ENCODE measurements around the gene ANKMY1.

ANKMY1 gene

GRCh38 chr2:240458900-240459391 lies 98.8 kb downstream of the ANKMY1 start:
- H3K27ac Mint-ChIP-seq = no peak overlapping the region
- intact Hi-C loops (cut with micrococcal nuclease) = no loop called here
- H3K36me3 Mint-ChIP-seq (ENCODE audit: low read depth) = no peaks in the 10 kb centered on the region
- peaks cover 47% of the 10 kb centered on the region for H3K27me3 Mint-ChIP-seq
- H3K4me3 Mint-ChIP-seq = no peak overlapping the region
- H3K9me3 Mint-ChIP-seq = no peaks in the 10 kb centered on the region
- H3K4me1 Mint-ChIP-seq (ENCODE audit: low read depth) = no peaks in the 10 kb centered on the region

- no peaks in the 10 kb centered on the region for H3K9me3 Mint-ChIP-seq
- H3K4me1 Mint-ChIP-seq (ENCODE audit: low read depth) = no peaks in the 10 kb centered on the region
- H3K36me3 Mint-ChIP-seq (ENCODE audit: low read depth) = no peaks in the 10 kb centered on the region
- no peak overlapping the region for H3K27ac Mint-ChIP-seq
- peaks cover 50% of the 10 kb centered on the region for H3K27me3 Mint-ChIP-seq
- H3K4me3 Mint-ChIP-seq = no peak overlapping the region
- intact Hi-C loops (cut with micrococcal nuclease) = no loop called here
These were observed 99.5 kb downstream of the ANKMY1 start for GRCh38 chr2:240458044-240458899.

GRCh38 chr2:240457223-240458043 lies 100.4 kb downstream of the ANKMY1 start:
- no peaks in the 10 kb centered on the region for H3K4me1 Mint-ChIP-seq (ENCODE audit: low read depth)
- H3K27me3 Mint-ChIP-seq = peaks cover 52% of the 10 kb centered on the region
- no peak overlapping the region for H3K4me3 Mint-ChIP-seq
- no peaks in the 10 kb centered on the region for H3K36me3 Mint-ChIP-seq (ENCODE audit: low read depth)
- no peaks in the 10 kb centered on the region for H3K9me3 Mint-ChIP-seq
- no peak overlapping the region for H3K27ac Mint-ChIP-seq
- intact Hi-C loops (cut with micrococcal nuclease) = no loop called here

GRCh38 chr2:240456447-240457222 lies 101.2 kb downstream of the ANKMY1 start:
- H3K27ac Mint-ChIP-seq = no peak overlapping the region
- no peaks in the 10 kb centered on the region for H3K4me1 Mint-ChIP-seq (ENCODE audit: low read depth)
- H3K36me3 Mint-ChIP-seq (ENCODE audit: low read depth) = no peaks in the 10 kb centered on the region
- intact Hi-C loops (cut with micrococcal nuclease) = no loop called here
- no peak overlapping the region for H3K4me3 Mint-ChIP-seq
- H3K9me3 Mint-ChIP-seq = no peaks in the 10 kb centered on the region
- H3K27me3 Mint-ChIP-seq = peaks cover 60% of the 10 kb centered on the region

- Mint-ChIP-seq H3K27me3 (peaks cover 68% of the 10 kb centered on the region), H3K4me1 (ENCODE audit: low read depth) (no peaks in the 10 kb centered on the region), H3K4me3 (no peak overlapping the region), H3K27ac (no peak overlapping the region), H3K9me3 (no peaks in the 10 kb centered on the region), H3K36me3 (ENCODE audit: low read depth) (no peaks in the 10 kb centered on the region)
- intact Hi-C loops (cut with micrococcal nuclease) = no loop called here
These were observed 101.9 kb downstream of the ANKMY1 start for GRCh38 chr2:240455647-240456446.

- Mint-ChIP-seq H3K27me3 (peaks cover 74% of the 10 kb centered on the region), H3K4me3 (no peak overlapping the region), H3K4me1 (ENCODE audit: low read depth) (no peaks in the 10 kb centered on the region), H3K27ac (no peak overlapping the region), H3K9me3 (no peaks in the 10 kb centered on the region), H3K36me3 (ENCODE audit: low read depth) (no peaks in the 10 kb centered on the region)
- intact Hi-C loops (cut with micrococcal nuclease) = no loop called here
These were observed 102.5 kb downstream of the ANKMY1 start for GRCh38 chr2:240455272-240455646.

GRCh38 chr2:240454106-240454901 lies 103.5 kb downstream of the ANKMY1 start:
- H3K36me3 Mint-ChIP-seq (ENCODE audit: low read depth) = no peaks in the 10 kb centered on the region
- intact Hi-C loops (cut with micrococcal nuclease) = no loop called here
- peaks cover 81% of the 10 kb centered on the region for H3K27me3 Mint-ChIP-seq
- H3K4me3 Mint-ChIP-seq = peak overlapping the region; percentile 33
- no peak overlapping the region for H3K27ac Mint-ChIP-seq
- H3K4me1 Mint-ChIP-seq (ENCODE audit: low read depth) = no peaks in the 10 kb centered on the region
- H3K9me3 Mint-ChIP-seq = no peaks in the 10 kb centered on the region

GRCh38 chr2:240453461-240454105 lies 104.2 kb downstream of the ANKMY1 start:
- intact Hi-C loops (cut with micrococcal nuclease) = no loop called here
- no peaks in the 10 kb centered on the region for H3K4me1 Mint-ChIP-seq (ENCODE audit: low read depth)
- H3K9me3 Mint-ChIP-seq = no peaks in the 10 kb centered on the region
- no peaks in the 10 kb centered on the region for H3K36me3 Mint-ChIP-seq (ENCODE audit: low read depth)
- peak overlapping the region; percentile 33 for H3K4me3 Mint-ChIP-seq
- no peak overlapping the region for H3K27ac Mint-ChIP-seq
- H3K27me3 Mint-ChIP-seq = peaks cover 83% of the 10 kb centered on the region

- intact Hi-C loops (cut with micrococcal nuclease) = no loop called here
- Mint-ChIP-seq H3K4me3 (peak overlapping the region; percentile 44), H3K4me1 (ENCODE audit: low read depth) (no peaks in the 10 kb centered on the region), H3K36me3 (ENCODE audit: low read depth) (no peaks in the 10 kb centered on the region), H3K27ac (no peak overlapping the region), H3K27me3 (peaks cover 78% of the 10 kb centered on the region), H3K9me3 (no peaks in the 10 kb centered on the region)
These were observed 105.1 kb downstream of the ANKMY1 start for GRCh38 chr2:240452462-240453256.

GRCh38 chr2:240451791-240452461 lies 105.9 kb downstream of the ANKMY1 start:
- Mint-ChIP-seq H3K9me3 (no peaks in the 10 kb centered on the region), H3K36me3 (ENCODE audit: low read depth) (no peaks in the 10 kb centered on the region), H3K4me1 (ENCODE audit: low read depth) (no peaks in the 10 kb centered on the region), H3K4me3 (peak overlapping the region; percentile 48), H3K27me3 (peaks cover 71% of the 10 kb centered on the region), H3K27ac (no peak overlapping the region)
- intact Hi-C loops (cut with micrococcal nuclease) = no loop called here

GRCh38 chr2:240451108-240451611 lies 106.6 kb downstream of the ANKMY1 start:
- Mint-ChIP-seq H3K27ac (no peak overlapping the region), H3K4me3 (no peak overlapping the region), H3K36me3 (ENCODE audit: low read depth) (no peaks in the 10 kb centered on the region), H3K27me3 (peaks cover 67% of the 10 kb centered on the region), H3K9me3 (no peaks in the 10 kb centered on the region), H3K4me1 (ENCODE audit: low read depth) (no peaks in the 10 kb centered on the region)
- intact Hi-C loops (cut with micrococcal nuclease) = no loop called here
